Activated CD4-positive, alpha-beta T cell treated with anti-CD3 and anti-CD28 coated beads for 36 hours (primary cell): ENCODE data around the gene SYNPR. TPM values are rescaled to one million over a fixed set of nuclear protein-coding genes. Genes with fewer than 3 reads are reported as not detected.

ENCODE experiments used
- ATAC-seq: fragments of 200-7000 bp; cut with Tn5 transposase; one replicate; pipeline ENCODE4 v1.10.0; 2021; ENCODE audit warnings: mild to moderate bottlenecking, moderate library complexity
- CTCF ChIA-PET: fragments of 350-600 bp; sonication (Branson Sonifier 250); formaldehyde crosslinking; loops from one replicate; lab custom pipeline; 2021; ENCODE audit warnings: antibody characterized with exemption; lab: Charles Lee
- POLR2A ChIA-PET: fragments of 350-600 bp; sonication (Branson Sonifier 250); formaldehyde crosslinking; loops from one replicate; lab custom pipeline; 2021; ENCODE audit warnings: antibody characterized with exemption, inconsistent platforms; lab: Charles Lee
- DNase-seq: peaks from one replicate; pipeline ENCODE4 v3.0.0-alpha.2; 2020
- H3K27ac Mint-ChIP-seq: one replicate; pipeline ENCODE4 v1.8.0; 2021; ENCODE audit warnings: mixed read lengths
- H3K27me3 Mint-ChIP-seq: one replicate; pipeline ENCODE4 v1.8.0; 2021; ENCODE audit warnings: mixed read lengths
- H3K36me3 Mint-ChIP-seq: one replicate; pipeline ENCODE4 v1.8.0; 2021; ENCODE audit warnings: low read depth, mixed read lengths
- H3K4me1 Mint-ChIP-seq: one replicate; pipeline ENCODE4 v1.8.0; 2021; ENCODE audit warnings: mixed read lengths
- H3K4me3 Mint-ChIP-seq: one replicate; pipeline ENCODE4 v1.8.0; 2021; ENCODE audit warnings: mild to moderate bottlenecking, moderate library complexity, mixed read lengths
- H3K9me3 Mint-ChIP-seq: one replicate; pipeline ENCODE4 v1.8.0; 2021; ENCODE audit warnings: low read depth, mixed read lengths
- intact Hi-C, 2 experiments: fragments of 100-400 bp; cut with DNase I in 1 of 2; cut with micrococcal nuclease in 1 of 2; formaldehyde crosslinking; loops; one replicate each; pipeline versions ENCODE4 v1.14.2 to v1.15.1; 2022 to 2024; cut with DNase I, micrococcal nuclease
- total RNA-seq, 2 experiments: library from RNA; stranded (reverse); gene quantifications; one replicate each; pipeline ENCODE4 v1.2.3, GENCODE V29; 2021

SYNPR gene
- total RNA-seq, result not detected

GRCh38 chr3:63278171-63279004 is at the start of gene SYNPR:
Gene SYNPR, plus strand, starts transcription at chr3:63278308.
- ChIA-PET CTCF (no interaction called here), POLR2A (no interaction called here)
- H3K4me1 Mint-ChIP-seq, result no peaks in the 10 kb centered on the region
- H3K4me3 Mint-ChIP-seq, result no peak within 1 kb of the TSS
- DNase-seq (no peak), ATAC-seq (no peak)
- no peaks in the 10 kb centered on the region for H3K9me3 Mint-ChIP-seq
- no peak within 1 kb of the TSS for H3K27ac Mint-ChIP-seq
- H3K36me3 Mint-ChIP-seq, result no peaks in the 10 kb centered on the region
- peaks cover 21% of the 10 kb centered on the region for H3K27me3 Mint-ChIP-seq
- intact Hi-C loops, result no loop called here

- H3K27ac Mint-ChIP-seq, result no peak overlapping the region
- H3K27me3 Mint-ChIP-seq, result peaks cover 2% of the 10 kb centered on the region
- ATAC-seq, result no peak
- H3K36me3 Mint-ChIP-seq, result no peaks in the 10 kb centered on the region
- ChIA-PET POLR2A (no interaction called here), CTCF (interaction anchor here (0.6 to 1.2 kb wide), 4 partner anchors 10 to 895 kb away, joined by 3 read pairs; no protein-coding TSS in a partner anchor)
- peak; percentile 16 for DNase-seq
- H3K4me1 Mint-ChIP-seq, result no peaks in the 10 kb centered on the region
- intact Hi-C loops, result loop anchor here (1.0 to 5.0 kb wide), 4 partner anchors 563 to 896 kb away; no protein-coding TSS in a partner anchor
- H3K9me3 Mint-ChIP-seq, result no peaks in the 10 kb centered on the region
- no peak overlapping the region for H3K4me3 Mint-ChIP-seq
Measured at GRCh38 chr3:63228677-63229076, 49.4 kb upstream of the SYNPR start.

- no peak overlapping the region for H3K4me3 Mint-ChIP-seq
- H3K27me3 Mint-ChIP-seq, result peaks cover 2% of the 10 kb centered on the region
- H3K4me1 Mint-ChIP-seq, result no peaks in the 10 kb centered on the region
- H3K36me3 Mint-ChIP-seq, result no peaks in the 10 kb centered on the region
- no peak overlapping the region for H3K27ac Mint-ChIP-seq
- H3K9me3 Mint-ChIP-seq, result no peaks in the 10 kb centered on the region
- CTCF ChIA-PET, result no interaction called here
- DNase-seq, result no peak
- ATAC-seq, result no peak
- POLR2A ChIA-PET, result no interaction called here
- intact Hi-C loops, result loop anchor here in 1 of 2 experiments (5.0 kb wide), 1 partner anchor 1028 kb away; no protein-coding TSS in a partner anchor
Measured at GRCh38 chr3:63230146-63230545, 48.0 kb upstream of the SYNPR start.

- intact Hi-C loops, result loop anchor here in 1 of 2 experiments (5.0 kb wide), 1 partner anchor 1029 kb away; no protein-coding TSS in a partner anchor
- H3K4me3 Mint-ChIP-seq, result no peak overlapping the region
- ATAC-seq, result no peak
- H3K4me1 Mint-ChIP-seq, result no peaks in the 10 kb centered on the region
- H3K9me3 Mint-ChIP-seq, result no peaks in the 10 kb centered on the region
- no peak for DNase-seq
- H3K36me3 Mint-ChIP-seq, result no peaks in the 10 kb centered on the region
- no peak overlapping the region for H3K27ac Mint-ChIP-seq
- ChIA-PET POLR2A (no interaction called here), CTCF (interaction anchor here (1.2 kb wide), 1 partner anchor 8 kb away, joined by 3 read pairs; no protein-coding TSS in a partner anchor)
- H3K27me3 Mint-ChIP-seq, result no peaks in the 10 kb centered on the region
Measured at GRCh38 chr3:63231643-63232042, 46.5 kb upstream of the SYNPR start.

GRCh38 chr3:63232764-63233396 is 45.2 kb upstream of the SYNPR start:
- ATAC-seq (no peak), DNase-seq (no peak)
- POLR2A ChIA-PET, result no interaction called here
- no peak overlapping the region for H3K4me3 Mint-ChIP-seq
- CTCF ChIA-PET, result interaction anchor here (0.7 kb wide), 1 partner anchor 1343 kb away, joined by 3 read pairs; no protein-coding TSS in a partner anchor
- no peaks in the 10 kb centered on the region for H3K9me3 Mint-ChIP-seq
- H3K27me3 Mint-ChIP-seq, result no peaks in the 10 kb centered on the region
- no peaks in the 10 kb centered on the region for H3K4me1 Mint-ChIP-seq
- intact Hi-C loops, result loop anchor here in 1 of 2 experiments (1.0 to 5.0 kb wide), 2 partner anchors 611 to 1031 kb away; no protein-coding TSS in a partner anchor
- H3K27ac Mint-ChIP-seq, result no peak overlapping the region
- H3K36me3 Mint-ChIP-seq, result no peaks in the 10 kb centered on the region

- Mint-ChIP-seq H3K4me3 (no peak overlapping the region), H3K4me1 (no peaks in the 10 kb centered on the region), H3K36me3 (no peaks in the 10 kb centered on the region), H3K27ac (no peak overlapping the region), H3K27me3 (peaks cover 3% of the 10 kb centered on the region), H3K9me3 (peaks cover 6% of the 10 kb centered on the region)
- DNase-seq (no peak), ATAC-seq (no peak)
- intact Hi-C loops, result no loop called here
- ChIA-PET POLR2A (no interaction called here), CTCF (no interaction called here)
Measured at GRCh38 chr3:63240381-63240902, 37.7 kb upstream of the SYNPR start.

GRCh38 chr3:63242124-63242523 is 36.0 kb upstream of the SYNPR start:
- CTCF ChIA-PET, result no interaction called here
- H3K4me1 Mint-ChIP-seq, result no peaks in the 10 kb centered on the region
- POLR2A ChIA-PET, result no interaction called here
- no peaks in the 10 kb centered on the region for H3K36me3 Mint-ChIP-seq
- no peak for ATAC-seq
- intact Hi-C loops, result no loop called here
- peaks cover 3% of the 10 kb centered on the region for H3K27me3 Mint-ChIP-seq
- H3K27ac Mint-ChIP-seq, result no peak overlapping the region
- peaks cover 6% of the 10 kb centered on the region for H3K9me3 Mint-ChIP-seq
- no peak overlapping the region for H3K4me3 Mint-ChIP-seq
- DNase-seq, result no peak

GRCh38 chr3:63244486-63244885 is 33.6 kb upstream of the SYNPR start:
- Mint-ChIP-seq H3K4me1 (no peaks in the 10 kb centered on the region), H3K36me3 (no peaks in the 10 kb centered on the region), H3K4me3 (no peak overlapping the region), H3K27me3 (no peaks in the 10 kb centered on the region), H3K27ac (no peak overlapping the region), H3K9me3 (peaks cover 3% of the 10 kb centered on the region)
- ChIA-PET CTCF (interaction anchor here (0.8 to 1.5 kb wide), 2 partner anchors 25 to 652 kb away, joined by 3 read pairs; no protein-coding TSS in a partner anchor), POLR2A (no interaction called here)
- no peak for ATAC-seq
- intact Hi-C loops, result no loop called here
- no peak for DNase-seq

- Mint-ChIP-seq H3K27ac (no peak overlapping the region), H3K27me3 (no peaks in the 10 kb centered on the region), H3K36me3 (no peaks in the 10 kb centered on the region), H3K4me3 (no peak overlapping the region), H3K4me1 (no peaks in the 10 kb centered on the region), H3K9me3 (no peaks in the 10 kb centered on the region)
- ATAC-seq, result no peak
- CTCF ChIA-PET, result no interaction called here
- POLR2A ChIA-PET, result no interaction called here
- intact Hi-C loops, result no loop called here
- DNase-seq, result no peak
Measured at GRCh38 chr3:63245726-63246241, 32.3 kb upstream of the SYNPR start.

GRCh38 chr3:63248015-63248414 is 30.1 kb upstream of the SYNPR start:
- Mint-ChIP-seq H3K9me3 (no peaks in the 10 kb centered on the region), H3K4me3 (no peak overlapping the region), H3K4me1 (no peaks in the 10 kb centered on the region), H3K36me3 (no peaks in the 10 kb centered on the region), H3K27ac (no peak overlapping the region), H3K27me3 (peaks cover 5% of the 10 kb centered on the region)
- POLR2A ChIA-PET, result no interaction called here
- no peak for DNase-seq
- CTCF ChIA-PET, result interaction anchor here (0.7 kb wide), 1 partner anchor 101 kb away, joined by 3 read pairs; no protein-coding TSS in a partner anchor
- no peak for ATAC-seq
- intact Hi-C loops, result no loop called here

GRCh38 chr3:63251499-63251898 is 26.6 kb upstream of the SYNPR start:
- Mint-ChIP-seq H3K27me3 (peaks cover 5% of the 10 kb centered on the region), H3K4me3 (no peak overlapping the region), H3K36me3 (no peaks in the 10 kb centered on the region), H3K9me3 (no peaks in the 10 kb centered on the region), H3K4me1 (no peaks in the 10 kb centered on the region), H3K27ac (no peak overlapping the region)
- intact Hi-C loops, result no loop called here
- CTCF ChIA-PET, result no interaction called here
- no peak for DNase-seq
- POLR2A ChIA-PET, result no interaction called here
- ATAC-seq, result no peak
